HG02981 (cell line): ENCODE data around the gene TMEM45B.
"Not testable (repeated sequence)": the region's sequence is repeated elsewhere in the genome, so short reads cannot be mapped to it uniquely, and the experiment has no call there.

Experiments used
- ATAC-seq: cut with Tn5 transposase; IDR thresholded peaks from one replicate; pipeline ENCODE4 v1.9.1; 2021; ENCODE audit warnings: mild to moderate bottlenecking, moderate library complexity; ENCODE audit not compliant: unreplicated experiment

The TMEM45B gene

DNA sequence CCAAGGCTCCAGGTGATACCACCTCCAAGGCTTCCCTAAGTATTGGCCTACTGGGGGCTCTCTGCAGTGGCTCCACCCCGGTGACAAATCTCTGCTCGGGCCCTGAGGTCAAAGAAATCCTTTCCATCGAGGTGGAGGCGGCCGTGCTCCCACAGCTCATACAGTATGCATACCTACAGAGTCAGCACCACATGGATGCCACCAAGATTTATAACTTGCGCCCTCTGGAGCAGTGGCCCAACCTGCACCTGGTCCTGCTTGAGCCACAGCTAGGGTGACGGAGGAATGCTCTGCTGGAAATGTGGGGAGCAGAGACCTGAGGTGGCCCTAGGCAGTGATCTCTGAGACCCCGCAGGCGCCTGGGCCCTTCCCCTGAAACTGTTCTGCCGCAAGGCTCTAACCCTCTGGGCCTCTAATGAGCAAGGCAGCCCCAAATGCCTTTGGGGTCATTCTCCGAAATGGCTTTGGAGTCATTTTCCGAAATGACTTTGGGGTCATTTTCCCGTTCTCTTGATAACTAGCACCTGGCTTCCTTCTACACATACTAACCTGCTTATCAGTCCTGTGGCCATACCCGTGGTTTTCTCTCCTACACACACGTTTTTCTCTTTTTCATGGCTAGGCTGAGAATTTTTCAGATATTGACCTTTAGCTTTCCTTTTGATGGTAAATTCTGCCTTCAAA, 33.9 kb downstream of the TMEM45B start:
- no peak for ATAC-seq

DNA sequence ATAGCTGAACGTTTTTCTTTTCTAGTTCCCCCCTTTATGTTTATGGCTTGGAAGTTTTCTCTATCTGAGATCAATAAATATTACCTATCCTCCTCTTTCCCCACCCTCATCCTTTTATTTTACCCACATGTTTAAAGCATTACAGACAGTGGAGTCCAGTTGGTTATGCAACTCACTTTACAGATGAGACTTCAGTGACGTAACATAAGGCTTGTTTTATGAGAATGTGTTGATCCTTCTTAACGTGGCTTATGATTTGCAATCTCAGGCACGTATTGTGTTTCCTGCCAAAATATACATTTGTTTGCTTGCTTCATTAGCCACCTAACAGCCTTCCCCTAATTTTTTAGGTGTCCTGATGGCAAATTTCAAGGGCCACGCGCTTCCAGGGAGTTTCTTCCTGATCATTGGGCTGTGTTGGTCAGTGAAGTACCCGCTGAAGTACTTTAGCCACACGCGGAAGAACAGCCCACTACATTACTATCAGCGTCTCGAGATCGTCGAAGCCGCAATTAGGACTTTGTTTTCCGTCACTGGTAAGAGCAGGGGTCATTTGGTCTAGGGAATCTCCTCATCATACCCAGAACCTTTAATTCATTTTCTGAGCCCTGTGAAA, 36.6 kb downstream of the TMEM45B start:
- no peak for ATAC-seq

DNA sequence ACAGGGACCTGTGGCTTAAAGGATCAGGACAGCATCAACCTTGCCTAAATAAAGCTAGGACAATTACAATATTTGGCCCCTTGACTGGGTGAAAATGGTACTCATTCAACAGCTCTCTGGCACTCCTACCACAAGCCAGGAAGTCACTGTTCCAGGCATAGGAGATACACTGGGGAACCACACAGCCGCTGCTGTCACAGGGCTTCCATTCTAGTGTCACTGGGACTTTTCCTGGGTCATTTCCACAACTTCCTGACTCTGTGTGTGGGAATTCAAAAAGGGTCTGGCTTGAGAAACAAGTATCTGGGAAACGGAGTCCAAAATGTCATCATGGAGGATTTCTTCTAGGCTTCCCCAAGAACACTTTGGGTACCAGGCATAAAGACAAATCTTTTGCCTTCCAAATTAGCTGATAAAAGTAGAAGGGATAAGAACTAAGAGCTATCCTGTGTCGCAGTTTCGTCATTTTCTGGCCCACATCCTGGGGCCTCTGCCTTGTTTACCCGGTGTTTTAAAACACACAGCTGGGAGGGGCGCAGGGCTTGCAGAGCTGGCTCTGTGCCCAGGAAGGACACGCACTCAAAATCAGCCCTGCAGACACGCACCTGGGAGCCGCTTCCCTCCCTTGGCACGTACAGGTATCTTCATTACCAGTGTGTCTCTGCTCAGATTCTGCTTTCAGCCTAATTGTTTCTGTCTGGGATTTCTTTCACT, 38.0 kb downstream of the TMEM45B start:
- ATAC-seq: no peak

DNA sequence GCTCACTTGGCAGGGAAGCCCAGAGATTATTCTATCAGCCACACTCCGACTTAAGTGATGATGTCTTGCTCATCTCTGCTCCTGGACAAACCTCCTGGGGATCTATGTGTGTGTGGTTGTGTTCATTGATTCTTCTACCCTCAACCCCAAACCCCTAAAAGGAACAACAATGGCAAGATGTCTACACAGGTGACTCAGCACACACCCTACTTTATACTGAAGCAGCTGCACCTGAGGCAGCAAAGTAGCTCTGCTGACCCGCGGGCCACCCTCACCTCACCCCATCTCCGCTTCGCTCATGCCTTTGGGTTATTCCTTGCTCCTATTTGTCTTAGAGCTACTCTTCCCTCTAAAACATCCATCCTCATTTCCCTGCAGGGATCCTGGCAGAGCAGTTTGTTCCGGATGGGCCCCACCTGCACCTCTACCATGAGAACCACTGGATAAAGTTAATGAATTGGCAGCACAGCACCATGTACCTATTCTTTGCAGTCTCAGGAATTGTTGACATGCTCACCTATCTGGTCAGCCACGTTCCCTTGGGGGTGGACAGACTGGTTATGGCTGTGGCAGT, 38.7 kb downstream of the TMEM45B start:
- ATAC-seq: no peak

DNA sequence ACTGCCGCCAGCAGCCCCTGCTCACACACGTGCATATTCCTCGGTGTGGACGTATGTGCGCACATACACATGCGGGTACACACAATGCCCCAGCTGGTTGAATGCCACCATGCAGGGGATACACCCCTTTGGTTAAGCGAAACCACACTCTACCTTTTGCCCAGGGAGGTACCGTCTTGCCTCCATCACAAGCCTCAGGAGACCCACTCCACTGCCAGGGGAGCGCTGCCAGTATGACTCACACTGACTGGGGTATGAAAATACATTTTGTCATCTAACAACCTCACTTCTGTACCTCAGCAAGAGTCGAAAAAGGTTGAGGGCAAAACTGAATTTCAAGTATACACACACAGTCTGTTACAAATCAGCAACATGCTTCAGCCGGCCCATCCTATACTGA, 39.4 kb downstream of the TMEM45B start:
- ATAC-seq: no peak

DNA sequence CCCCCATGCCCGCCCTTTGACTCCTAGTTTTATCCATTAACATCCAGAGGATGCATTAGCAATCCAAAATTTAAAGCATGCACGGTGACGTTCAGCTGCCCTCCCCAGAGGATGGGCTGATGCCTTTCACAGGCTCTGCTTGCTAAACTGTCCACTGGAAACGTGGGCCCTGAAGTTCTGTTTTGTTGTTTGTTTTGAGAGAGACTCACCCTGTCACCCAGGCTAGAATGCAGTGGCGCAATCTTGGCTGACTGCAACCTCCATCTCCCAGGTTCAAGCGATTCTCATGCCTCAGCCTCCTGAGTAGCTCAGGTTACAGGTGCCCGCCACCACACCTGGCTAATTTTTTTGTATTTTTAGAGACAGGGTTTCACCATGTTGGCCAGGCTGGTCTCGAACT, 40.4 kb downstream of the TMEM45B start:
- no peak for ATAC-seq

DNA sequence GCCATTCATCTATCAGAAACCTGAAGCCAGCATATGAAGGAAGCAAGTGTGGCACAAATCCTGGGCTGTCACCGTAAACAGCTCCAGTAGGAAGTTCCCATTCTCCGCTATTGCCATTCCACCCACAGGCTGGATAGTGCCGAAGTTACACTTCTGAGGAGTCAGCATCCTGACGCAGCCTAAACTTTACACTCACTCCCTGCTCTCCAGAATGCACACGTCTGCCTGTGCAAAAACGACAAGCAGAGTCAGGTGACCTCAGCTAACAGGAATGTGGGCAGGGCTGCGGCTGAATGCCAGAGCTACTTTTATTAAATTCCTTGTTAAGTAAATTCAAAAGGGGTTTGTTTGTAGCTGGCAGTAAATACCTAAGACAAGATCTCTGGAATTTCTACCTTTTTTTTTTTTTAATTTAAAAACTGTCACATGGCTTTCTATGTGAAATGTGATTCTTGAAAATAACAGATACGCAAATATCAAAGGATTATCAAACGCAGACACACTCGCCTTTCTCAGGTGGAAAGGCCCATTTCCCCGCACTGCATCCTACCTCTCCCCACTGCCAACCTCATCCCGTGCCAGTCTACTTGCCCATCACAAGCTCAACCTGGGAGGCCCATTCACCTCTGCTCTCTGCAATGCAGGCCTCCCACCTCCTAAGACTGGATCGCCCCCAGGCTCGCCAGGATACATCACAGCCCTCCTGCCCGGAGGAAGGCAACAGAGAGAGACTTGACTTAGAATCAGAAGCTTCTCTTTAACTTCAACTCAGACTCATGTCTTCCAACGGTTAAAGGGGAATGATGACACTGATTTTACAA, 46.3 kb downstream of the TMEM45B start:
- ATAC-seq: no peak

DNA sequence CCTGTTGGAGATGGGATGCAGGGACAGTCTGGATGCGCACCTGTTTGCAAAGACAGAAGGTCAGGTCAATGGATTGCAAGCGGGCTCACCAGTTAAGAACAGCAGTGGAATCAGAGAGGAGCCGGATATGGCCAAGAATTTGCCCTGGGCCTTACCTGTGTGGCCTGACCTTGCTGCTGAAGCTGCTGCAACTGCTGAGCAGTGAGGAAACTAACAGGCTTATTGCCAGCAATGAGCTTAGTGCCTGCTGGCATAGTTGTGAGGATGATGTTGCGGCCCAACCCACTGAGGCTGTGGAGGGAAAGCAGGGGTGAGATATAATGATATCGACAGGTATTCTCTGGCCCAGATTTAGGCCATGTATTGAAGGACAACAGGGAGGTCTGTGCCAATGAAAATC, 49.2 kb downstream of the TMEM45B start:
- no peak for ATAC-seq

DNA sequence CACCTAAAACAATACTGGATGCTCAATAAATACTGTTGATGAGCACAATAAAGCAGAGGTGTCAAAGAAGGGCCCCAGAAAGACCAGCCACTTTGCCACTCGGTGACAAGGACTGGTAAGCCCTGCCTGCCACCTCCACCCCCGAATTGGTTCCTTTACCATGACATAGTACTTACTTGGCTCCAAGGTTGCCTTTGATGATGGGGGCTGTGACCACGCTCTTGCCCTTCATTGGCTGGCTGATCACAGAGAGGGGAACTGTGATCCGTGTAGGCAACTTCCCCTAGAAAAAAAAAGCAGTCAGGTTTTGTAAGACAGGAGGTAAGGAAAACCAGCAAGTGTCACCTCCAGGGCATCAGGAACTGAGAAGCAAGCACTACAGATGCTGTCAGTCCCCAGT, 50.1 kb downstream of the TMEM45B start:
- ATAC-seq: no peak

DNA sequence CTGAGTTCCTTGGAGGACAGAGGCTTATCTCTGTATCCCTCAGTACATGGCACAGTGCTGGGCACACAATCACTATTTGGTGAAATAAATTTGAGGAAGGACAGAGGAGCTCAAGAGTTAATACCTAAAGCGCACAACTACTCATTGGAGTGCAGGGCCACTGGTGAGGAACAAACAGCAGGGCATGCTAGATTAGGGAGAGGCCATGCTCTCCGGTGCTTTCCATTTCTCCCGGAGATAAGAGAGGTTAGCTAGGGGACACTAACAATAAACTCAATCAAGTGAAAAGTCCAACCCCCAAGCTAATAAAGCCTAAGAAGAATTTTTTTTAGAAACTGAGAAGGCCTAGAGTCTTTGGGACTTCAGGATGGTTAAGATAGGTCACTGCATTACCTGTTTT, 50.7 kb downstream of the TMEM45B start:
- no peak for ATAC-seq

DNA sequence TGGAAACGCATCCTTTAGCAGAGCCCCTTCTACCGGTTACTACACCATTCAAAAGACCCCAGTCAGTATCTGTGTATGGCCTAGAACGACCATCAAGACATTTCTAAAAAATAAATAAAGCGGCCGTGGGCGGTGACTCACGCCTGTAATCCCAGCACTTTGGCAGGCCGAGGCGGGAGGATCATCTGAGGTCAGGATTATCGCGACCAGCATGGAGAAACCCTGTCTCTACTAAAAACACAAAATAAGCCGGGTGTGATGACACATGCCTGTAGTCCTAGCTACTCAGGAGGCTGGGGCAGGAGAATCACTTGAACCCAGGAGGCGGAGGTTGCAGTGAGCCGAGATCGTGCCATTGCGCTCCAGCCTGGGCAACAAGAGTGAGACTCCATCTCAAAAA, 53.0 kb downstream of the TMEM45B start:
- ATAC-seq: not testable (repeated sequence)

DNA sequence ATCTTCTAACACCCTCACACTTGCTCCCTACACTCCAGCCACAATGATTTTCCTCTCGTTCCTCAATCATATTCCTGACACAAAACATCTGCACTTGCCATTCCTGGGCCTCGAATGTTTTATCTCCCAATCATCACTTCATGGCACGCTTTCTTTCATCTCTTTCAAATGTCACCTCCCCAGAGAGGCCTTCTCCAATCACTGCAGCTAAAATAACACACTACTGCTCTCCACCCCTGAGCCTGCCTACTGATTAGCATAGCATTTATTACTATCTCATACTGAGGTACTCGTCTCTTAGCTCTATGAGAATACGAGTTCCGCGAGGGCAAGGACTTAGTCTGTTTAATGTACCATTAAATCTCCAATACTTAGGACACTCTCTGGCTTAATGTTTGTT, 56.3 kb downstream of the TMEM45B start:
- ATAC-seq: no peak

DNA sequence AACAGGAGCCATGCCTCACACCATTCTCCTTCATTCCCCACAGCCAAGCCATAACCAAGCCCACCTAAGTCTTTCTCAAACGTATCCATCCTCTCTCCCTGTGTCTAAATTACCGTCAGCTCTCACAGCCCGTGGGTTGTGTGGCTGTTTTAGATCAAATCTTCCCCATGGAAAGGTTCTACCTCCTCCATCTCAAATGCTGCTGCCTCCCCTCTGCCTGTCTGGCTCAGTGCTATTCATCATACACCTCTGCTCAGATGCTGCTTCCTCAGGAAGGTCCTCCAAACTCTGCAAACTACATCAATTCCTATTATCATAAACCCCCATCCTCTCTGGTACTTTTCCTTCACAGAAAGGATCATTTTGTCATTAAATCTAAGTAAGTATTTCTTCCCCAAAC, 64.7 kb downstream of the TMEM45B start:
- ATAC-seq: no peak

DNA sequence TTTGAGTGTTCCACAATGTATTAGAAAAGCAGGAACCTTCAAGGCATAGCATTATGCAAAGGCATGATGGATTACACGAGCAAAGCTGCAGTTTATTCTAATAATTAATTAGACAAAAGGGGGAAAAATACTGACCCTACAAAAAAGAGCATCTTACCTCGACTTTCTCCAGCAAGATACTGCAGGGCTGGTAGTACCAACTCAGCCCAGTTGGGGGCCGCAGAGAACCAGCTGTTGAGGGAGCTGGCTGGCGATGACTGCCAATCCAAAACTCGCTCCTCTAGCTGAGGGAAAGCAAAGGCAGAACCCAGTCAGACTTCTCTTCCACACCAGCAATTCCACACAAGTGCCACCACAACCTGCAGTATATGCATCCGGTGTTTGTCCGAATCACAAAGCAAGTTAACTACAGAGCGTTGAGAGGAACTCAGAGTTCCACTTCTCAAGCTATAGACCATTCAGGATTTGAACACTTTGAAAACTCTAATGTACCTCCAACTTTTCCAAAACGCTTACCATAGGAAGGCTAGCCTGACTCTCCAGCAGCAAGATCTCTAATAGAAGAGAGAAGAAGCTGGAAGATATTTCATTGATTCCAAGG, 66.0 kb downstream of the TMEM45B start:
- ATAC-seq: peak; percentile 79

DNA sequence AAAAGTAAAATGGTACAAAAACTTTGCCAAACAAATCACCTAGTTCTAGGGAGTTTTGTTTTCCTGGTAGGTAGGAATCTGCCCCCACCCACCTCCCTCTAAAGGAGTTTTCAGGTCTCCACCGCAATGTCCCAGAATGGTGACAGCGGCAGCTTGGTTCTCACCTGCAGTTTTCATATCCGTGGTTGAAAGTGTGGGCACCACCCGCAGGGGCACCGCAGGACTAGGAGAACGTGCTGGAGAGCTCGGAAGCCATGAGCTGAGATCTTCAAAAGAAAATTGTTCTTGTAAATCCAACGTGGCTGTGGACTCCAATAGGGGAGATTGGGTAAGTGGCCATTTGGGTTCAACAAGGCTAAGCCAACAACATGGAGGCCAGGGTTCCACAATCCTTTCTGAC, 68.9 kb downstream of the TMEM45B start:
- no peak for ATAC-seq

DNA sequence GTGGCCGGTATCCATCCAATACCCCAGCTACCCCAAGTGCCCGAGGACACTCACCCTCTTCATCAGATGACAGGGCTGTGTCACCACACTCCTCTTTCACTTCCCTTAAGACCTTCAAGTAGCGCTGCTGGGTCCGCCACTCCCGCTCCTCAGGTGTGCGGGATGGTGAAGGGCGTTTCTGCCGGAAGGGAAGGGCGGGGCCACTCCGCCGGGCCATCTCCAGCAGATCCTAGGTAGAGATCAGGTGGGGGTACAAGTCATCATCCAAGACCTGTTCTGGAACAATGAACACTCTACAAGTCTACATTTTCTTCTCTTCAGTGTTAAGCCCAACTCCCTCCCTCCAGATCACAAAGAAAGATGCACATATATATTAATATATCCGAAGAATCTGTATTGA, 69.7 kb downstream of the TMEM45B start:
- no peak for ATAC-seq

DNA sequence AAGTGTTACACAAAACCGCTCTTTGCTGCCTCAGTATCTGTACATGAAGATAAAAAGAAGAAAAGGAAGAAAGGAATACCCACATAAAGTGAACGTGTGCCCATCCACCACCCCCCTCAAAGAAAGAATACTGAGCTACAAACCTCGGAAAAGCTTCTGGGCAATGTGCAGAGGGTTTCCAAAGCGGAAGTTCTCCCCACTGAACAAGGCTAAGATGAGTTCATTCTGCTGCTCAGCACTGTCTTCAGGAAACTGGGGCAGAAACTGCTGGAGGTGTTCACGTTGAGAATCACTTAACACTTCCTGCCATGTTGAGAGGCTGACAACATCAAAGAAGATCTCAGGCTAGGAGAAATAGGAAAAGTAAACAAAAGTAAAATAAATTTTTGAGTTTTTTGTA, 72.8 kb downstream of the TMEM45B start:
- ATAC-seq: no peak

DNA sequence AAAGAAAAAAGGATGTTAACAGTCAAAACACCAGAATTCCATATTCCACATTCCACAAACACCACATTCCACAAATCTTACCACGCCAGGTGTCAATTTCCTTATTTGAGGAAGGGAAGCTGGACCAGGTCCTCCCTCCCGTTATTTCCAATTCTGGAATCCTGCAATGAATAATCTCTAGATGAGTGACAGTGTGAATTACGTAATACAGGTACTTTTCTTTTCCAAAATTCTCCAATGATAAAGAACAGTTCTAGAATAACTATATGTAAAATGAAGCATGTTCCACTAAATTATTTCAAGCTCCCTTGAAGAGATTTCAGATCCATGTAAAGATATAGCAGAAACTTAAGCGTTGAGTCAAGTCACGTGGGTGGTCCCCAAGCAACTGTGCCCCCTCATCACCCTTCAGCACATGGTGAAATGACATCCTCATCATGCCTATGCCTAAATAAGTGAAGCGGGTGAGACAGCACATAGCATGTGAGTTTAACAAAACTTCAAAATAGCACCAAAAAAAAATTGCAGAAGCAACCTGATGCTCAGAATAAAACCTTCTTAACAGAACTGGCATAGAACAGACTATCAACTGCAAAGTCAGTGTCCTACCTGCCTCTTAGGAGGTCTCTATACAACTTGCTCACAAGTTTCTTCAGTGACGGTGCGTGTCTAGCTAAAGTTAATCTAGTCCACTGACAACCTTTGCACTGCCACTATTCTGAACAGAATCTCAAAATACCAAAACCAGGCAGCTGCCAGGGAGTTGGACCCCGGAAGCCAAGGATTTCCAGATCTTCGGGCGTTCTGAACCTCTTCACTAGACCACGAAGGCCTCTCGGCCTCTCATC, 78.9 kb downstream of the TMEM45B start:
- peak; percentile 14 for ATAC-seq

DNA sequence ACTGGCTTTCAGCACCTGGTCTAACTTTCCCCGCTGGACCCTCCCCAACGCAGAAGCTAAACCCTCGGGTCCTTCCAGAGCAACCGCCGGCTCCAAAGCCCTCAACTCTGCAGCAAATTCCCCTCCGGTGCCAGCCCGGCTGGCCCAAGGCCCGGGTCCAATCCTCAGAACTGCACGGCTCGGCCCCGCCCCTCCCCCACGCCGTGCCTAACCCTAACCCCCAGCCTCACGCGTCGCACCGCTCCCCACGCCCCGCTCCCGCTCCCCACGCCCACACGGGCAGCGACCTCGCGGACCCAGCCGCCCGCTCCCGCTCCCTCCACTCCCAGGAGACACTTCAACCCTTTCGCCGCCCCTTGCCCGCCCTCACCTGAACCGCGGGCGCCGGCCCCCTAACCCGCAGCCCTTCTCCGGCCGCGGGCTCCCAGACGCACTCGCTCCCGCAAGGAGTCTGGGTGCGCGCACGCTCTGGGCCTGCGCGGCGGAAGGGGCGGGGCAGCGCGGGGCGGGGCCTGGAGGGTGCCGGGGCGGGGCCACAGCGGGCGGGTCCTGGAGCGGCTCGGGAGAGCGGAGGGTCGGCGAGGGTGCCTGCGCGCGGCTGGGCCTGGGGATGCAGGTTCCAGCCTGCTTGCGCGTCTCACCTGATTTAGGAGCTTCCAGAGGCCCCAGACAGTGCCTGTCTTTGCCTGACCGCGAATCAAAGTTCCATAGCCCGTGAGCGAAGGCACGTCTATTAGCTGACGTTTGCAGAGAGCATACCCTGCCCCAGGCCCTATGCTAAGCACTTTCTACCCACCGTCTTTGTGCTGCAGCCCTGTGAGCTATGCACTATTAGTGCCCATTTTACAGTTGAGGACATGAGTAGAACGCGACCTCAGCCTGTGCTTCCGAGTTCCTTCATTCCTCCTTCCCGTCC, 79.7 kb downstream of the TMEM45B start, which contains the start of gene NFRKB:
TSS of gene NFRKB (minus strand) at position 453 of the 916 bp plus-strand sequence. CDS start 2,729 bp downstream, outside the sequence.
- peak; percentile 93 for ATAC-seq
